Hematopoietic multipotent progenitor cell treated with erythropoietin and hydrocortisone succinate and interleukin-3 and kit ligand, for 8 days (in vitro differentiated cells): ENCODE data around the gene C3orf52.

ENCODE experiments used
- DNase-seq: peaks from one replicate; pipeline ENCODE4 v3.0.0-alpha.2; 2015

C3orf52 gene

GRCh38 chr3:112137781-112138180 is 51.6 kb downstream of the C3orf52 start:
- DNase-seq, result no peak

GRCh38 chr3:112138219-112138969 is 52.2 kb downstream of the C3orf52 start:
- DNase-seq, result no peak

- no peak for DNase-seq
Observed at GRCh38 chr3:112140584-112140983, 54.4 kb downstream of the C3orf52 start.

GRCh38 chr3:112141293-112141692 is 55.1 kb downstream of the C3orf52 start:
- no peak for DNase-seq

- no peak for DNase-seq
Observed at GRCh38 chr3:112143251-112143650, 57.1 kb downstream of the C3orf52 start.

- DNase-seq, result no peak
Observed at GRCh38 chr3:112143689-112144088, 57.5 kb downstream of the C3orf52 start.

GRCh38 chr3:112149136-112149535 is 62.9 kb downstream of the C3orf52 start:
- no peak for DNase-seq

GRCh38 chr3:112167758-112168157 is 81.6 kb downstream of the C3orf52 start:
- DNase-seq, result no peak
